ENCODE measurements around the gene MEF2C.

MEF2C gene

GRCh38 chr5:88729084-88729828 lies 153.7 kb downstream of the MEF2C start:
- peak in 1 of 2 donors; percentile 17 for DNase-seq (ENCODE audit: low spot score in 2 of 2)

GRCh38 chr5:88727705-88728313 lies 155.2 kb downstream of the MEF2C start:
- ATAC-seq = no peak
- Mint-ChIP-seq H3K27ac (no peak overlapping the region), H3K4me1 (no peaks in the 10 kb centered on the region), H3K4me3 (no peak overlapping the region), H3K9me3 (no peaks in the 10 kb centered on the region), H3K36me3 (no peaks in the 10 kb centered on the region)
- no peak for DNase-seq (ENCODE audit: low spot score in 2 of 2)

More at GRCh38 chr5:88729084-88729828, 153.7 kb downstream of the MEF2C start:
- no peak overlapping the region for H3K4me3 Mint-ChIP-seq
- H3K27ac Mint-ChIP-seq = no peak overlapping the region
- H3K4me1 Mint-ChIP-seq = no peaks in the 10 kb centered on the region
- peak; percentile 70 for ATAC-seq
- H3K36me3 Mint-ChIP-seq = no peaks in the 10 kb centered on the region
- H3K9me3 Mint-ChIP-seq = no peaks in the 10 kb centered on the region

GRCh38 chr5:88725454-88725853 lies 157.5 kb downstream of the MEF2C start:
- Mint-ChIP-seq H3K9me3 (no peaks in the 10 kb centered on the region), H3K4me3 (no peak overlapping the region), H3K27ac (no peak overlapping the region), H3K4me1 (no peaks in the 10 kb centered on the region), H3K36me3 (no peaks in the 10 kb centered on the region)
- ATAC-seq = no peak
- no peak for DNase-seq (ENCODE audit: low spot score in 2 of 2)

GRCh38 chr5:88724201-88724600 lies 158.8 kb downstream of the MEF2C start:
- DNase-seq (ENCODE audit: low spot score in 2 of 2) (no peak), ATAC-seq (no peak)
- no peak overlapping the region for H3K27ac Mint-ChIP-seq
- H3K9me3 Mint-ChIP-seq = no peaks in the 10 kb centered on the region
- no peaks in the 10 kb centered on the region for H3K4me1 Mint-ChIP-seq
- H3K36me3 Mint-ChIP-seq = no peaks in the 10 kb centered on the region
- no peak overlapping the region for H3K4me3 Mint-ChIP-seq

- H3K4me3 Mint-ChIP-seq = no peak overlapping the region
- DNase-seq (ENCODE audit: low spot score in 2 of 2) = no peak
- H3K4me1 Mint-ChIP-seq = no peaks in the 10 kb centered on the region
- no peak for ATAC-seq
- no peaks in the 10 kb centered on the region for H3K9me3 Mint-ChIP-seq
- H3K36me3 Mint-ChIP-seq = no peaks in the 10 kb centered on the region
- no peak overlapping the region for H3K27ac Mint-ChIP-seq
Observed at GRCh38 chr5:88722546-88723073, 160.4 kb downstream of the MEF2C start.

GRCh38 chr5:88719434-88719833 lies 163.6 kb downstream of the MEF2C start:
- DNase-seq (ENCODE audit: low spot score in 2 of 2) = no peak
- H3K36me3 Mint-ChIP-seq = no peaks in the 10 kb centered on the region
- H3K4me3 Mint-ChIP-seq = no peak overlapping the region
- no peaks in the 10 kb centered on the region for H3K4me1 Mint-ChIP-seq
- no peaks in the 10 kb centered on the region for H3K9me3 Mint-ChIP-seq
- ATAC-seq = no peak
- H3K27ac Mint-ChIP-seq = no peak overlapping the region

GRCh38 chr5:88718736-88719135 lies 164.2 kb downstream of the MEF2C start:
- ATAC-seq (no peak), DNase-seq (ENCODE audit: low spot score in 2 of 2) (no peak)
- Mint-ChIP-seq H3K36me3 (no peaks in the 10 kb centered on the region), H3K4me3 (no peak overlapping the region), H3K27ac (no peak overlapping the region), H3K4me1 (no peaks in the 10 kb centered on the region), H3K9me3 (no peaks in the 10 kb centered on the region)

- DNase-seq (ENCODE audit: low spot score in 2 of 2) (no peak), ATAC-seq (no peak)
- Mint-ChIP-seq H3K4me3 (no peak overlapping the region), H3K4me1 (no peaks in the 10 kb centered on the region), H3K36me3 (no peaks in the 10 kb centered on the region), H3K9me3 (no peaks in the 10 kb centered on the region), H3K27ac (no peak overlapping the region)
Observed at GRCh38 chr5:88716101-88716500, 166.9 kb downstream of the MEF2C start.

GRCh38 chr5:88715503-88715902 lies 167.5 kb downstream of the MEF2C start:
- Mint-ChIP-seq H3K27ac (no peak overlapping the region), H3K9me3 (no peaks in the 10 kb centered on the region), H3K4me3 (no peak overlapping the region), H3K36me3 (no peaks in the 10 kb centered on the region), H3K4me1 (no peaks in the 10 kb centered on the region)
- ATAC-seq (no peak), DNase-seq (ENCODE audit: low spot score in 2 of 2) (no peak)

GRCh38 chr5:88713818-88714217 lies 169.2 kb downstream of the MEF2C start:
- no peaks in the 10 kb centered on the region for H3K4me1 Mint-ChIP-seq
- no peaks in the 10 kb centered on the region for H3K9me3 Mint-ChIP-seq
- no peak overlapping the region for H3K4me3 Mint-ChIP-seq
- H3K27ac Mint-ChIP-seq = no peak overlapping the region
- DNase-seq (ENCODE audit: low spot score in 2 of 2) = no peak
- ATAC-seq = no peak
- no peaks in the 10 kb centered on the region for H3K36me3 Mint-ChIP-seq

GRCh38 chr5:88708682-88709398 lies 174.1 kb downstream of the MEF2C start:
- no peak overlapping the region for H3K4me3 Mint-ChIP-seq
- ATAC-seq (no peak), DNase-seq (ENCODE audit: low spot score in 2 of 2) (no peak)
- no peaks in the 10 kb centered on the region for H3K36me3 Mint-ChIP-seq
- H3K9me3 Mint-ChIP-seq = no peaks in the 10 kb centered on the region
- H3K4me1 Mint-ChIP-seq = no peaks in the 10 kb centered on the region
- no peak overlapping the region for H3K27ac Mint-ChIP-seq

- Mint-ChIP-seq H3K4me1 (no peaks in the 10 kb centered on the region), H3K9me3 (no peaks in the 10 kb centered on the region), H3K27ac (no peak overlapping the region), H3K36me3 (no peaks in the 10 kb centered on the region), H3K4me3 (no peak overlapping the region)
- DNase-seq (ENCODE audit: low spot score in 2 of 2) (no peak), ATAC-seq (no peak)
Observed at GRCh38 chr5:88708021-88708420, 175.0 kb downstream of the MEF2C start.

GRCh38 chr5:88707216-88707965 lies 175.6 kb downstream of the MEF2C start:
- DNase-seq (ENCODE audit: low spot score in 2 of 2) = no peak
- no peak overlapping the region for H3K4me3 Mint-ChIP-seq
- H3K36me3 Mint-ChIP-seq = no peaks in the 10 kb centered on the region
- no peak overlapping the region for H3K27ac Mint-ChIP-seq
- no peaks in the 10 kb centered on the region for H3K4me1 Mint-ChIP-seq
- H3K9me3 Mint-ChIP-seq = no peaks in the 10 kb centered on the region
- ATAC-seq = no peak

GRCh38 chr5:88702332-88702731 lies 180.7 kb downstream of the MEF2C start:
- Mint-ChIP-seq H3K4me1 (no peaks in the 10 kb centered on the region), H3K36me3 (no peaks in the 10 kb centered on the region), H3K27ac (no peak overlapping the region), H3K9me3 (no peaks in the 10 kb centered on the region), H3K4me3 (no peak overlapping the region)
- DNase-seq (ENCODE audit: low spot score in 2 of 2) (no peak), ATAC-seq (no peak)

- DNase-seq (ENCODE audit: low spot score in 2 of 2) (no peak), ATAC-seq (no peak)
- H3K4me3 Mint-ChIP-seq = no peak overlapping the region
- H3K4me1 Mint-ChIP-seq = no peaks in the 10 kb centered on the region
- H3K36me3 Mint-ChIP-seq = no peaks in the 10 kb centered on the region
- no peak overlapping the region for H3K27ac Mint-ChIP-seq
- no peaks in the 10 kb centered on the region for H3K9me3 Mint-ChIP-seq
Observed at GRCh38 chr5:88700121-88700520, 182.9 kb downstream of the MEF2C start.
